Activated CD8-positive, alpha-beta T cell treated with anti-CD3 and anti-CD28 coated beads for 36 hours (primary cell): Measurements from ENCODE around the gene CADM2. TPM values are rescaled to one million over a fixed set of nuclear protein-coding genes. Genes with fewer than 3 reads are reported as not detected.

Source experiments
- ATAC-seq: fragments of 200-7000 bp; cut with Tn5 transposase; one replicate; pipeline ENCODE4 v1.10.0; 2021; ENCODE audit warnings: mild to moderate bottlenecking, moderate library complexity
- CTCF ChIA-PET: fragments of 350-600 bp; sonication (Branson Sonifier 250); formaldehyde crosslinking; loops from one replicate; lab custom pipeline; 2021; ENCODE audit warnings: antibody characterized with exemption; lab: Charles Lee
- POLR2A ChIA-PET: fragments of 350-600 bp; sonication (Branson Sonifier 250); formaldehyde crosslinking; loops from one replicate; lab custom pipeline; 2021; ENCODE audit warnings: antibody characterized with exemption; lab: Charles Lee
- DNase-seq: peaks from one replicate; pipeline ENCODE4 v3.0.0-alpha.2; 2020
- H3K27ac Mint-ChIP-seq: one replicate; pipeline ENCODE4 v1.8.0; 2021; ENCODE audit warnings: mild to moderate bottlenecking, mixed read lengths
- H3K27me3 Mint-ChIP-seq: one replicate; pipeline ENCODE4 v1.8.0; 2021; ENCODE audit warnings: mixed read lengths
- H3K36me3 Mint-ChIP-seq: one replicate; pipeline ENCODE4 v1.8.0; 2021; ENCODE audit warnings: low read depth, mixed read lengths
- H3K4me1 Mint-ChIP-seq: one replicate; pipeline ENCODE4 v1.8.0; 2021; ENCODE audit warnings: low read depth, mixed read lengths
- H3K4me3 Mint-ChIP-seq: one replicate; pipeline ENCODE4 v1.8.0; 2021; ENCODE audit warnings: mild to moderate bottlenecking, moderate library complexity, mixed read lengths
- H3K9me3 Mint-ChIP-seq: one replicate; pipeline ENCODE4 v1.8.0; 2021; ENCODE audit warnings: mixed read lengths
- CTCF ChIP-seq: fragments of 200-600 bp; IDR thresholded peaks from one replicate; pipeline ENCODE4 v1.8.0; 2022; ENCODE audit warnings: antibody characterized with exemption, mild to moderate bottlenecking
- intact Hi-C: fragments of 100-400 bp; cut with micrococcal nuclease; formaldehyde crosslinking; loops from one replicate; pipeline ENCODE4 v1.10.0; 2022
- total RNA-seq, 2 experiments: library from RNA; stranded (reverse); gene quantifications; one replicate each; pipeline ENCODE4 v1.2.3, GENCODE V29; 2021

Gene CADM2
- total RNA-seq, 2 experiments from 2014 or later = 0.38 TPM; not detected in 1

GRCh38 chr3:85167576-85167975 is 208.8 kb downstream of the CADM2 start:
- DNase-seq (no peak), ATAC-seq (no peak)
- no peak overlapping the region for H3K27ac Mint-ChIP-seq
- H3K27me3 Mint-ChIP-seq = no peaks in the 10 kb centered on the region
- H3K4me3 Mint-ChIP-seq = no peak overlapping the region
- CTCF ChIA-PET = no interaction called here
- intact Hi-C loops = no loop called here
- TF ChIP-seq CTCF = no peak
- no peaks in the 10 kb centered on the region for H3K36me3 Mint-ChIP-seq
- POLR2A ChIA-PET = no interaction called here
- no peaks in the 10 kb centered on the region for H3K4me1 Mint-ChIP-seq
- H3K9me3 Mint-ChIP-seq = no peaks in the 10 kb centered on the region

- intact Hi-C loops = no loop called here
- no peaks in the 10 kb centered on the region for H3K36me3 Mint-ChIP-seq
- ATAC-seq = no peak
- no peak overlapping the region for H3K4me3 Mint-ChIP-seq
- H3K27me3 Mint-ChIP-seq = no peaks in the 10 kb centered on the region
- no peak overlapping the region for H3K27ac Mint-ChIP-seq
- ChIA-PET CTCF (no interaction called here), POLR2A (no interaction called here)
- TF ChIP-seq CTCF = no peak
- H3K4me1 Mint-ChIP-seq = no peaks in the 10 kb centered on the region
- H3K9me3 Mint-ChIP-seq = no peaks in the 10 kb centered on the region
- no peak for DNase-seq
Measured at GRCh38 chr3:85170646-85171045, 211.9 kb downstream of the CADM2 start.

GRCh38 chr3:85171976-85172375 is 213.2 kb downstream of the CADM2 start:
- H3K36me3 Mint-ChIP-seq = no peaks in the 10 kb centered on the region

GRCh38 chr3:85176799-85177198 is 218.0 kb downstream of the CADM2 start:
- CTCF ChIA-PET = no interaction called here
- no peak for ATAC-seq
- POLR2A ChIA-PET = no interaction called here
- H3K27ac Mint-ChIP-seq = no peak overlapping the region
- H3K9me3 Mint-ChIP-seq = no peaks in the 10 kb centered on the region
- H3K27me3 Mint-ChIP-seq = no peaks in the 10 kb centered on the region
- H3K4me3 Mint-ChIP-seq = no peak overlapping the region
- no peaks in the 10 kb centered on the region for H3K4me1 Mint-ChIP-seq
- intact Hi-C loops = no loop called here
- TF ChIP-seq CTCF = no peak
- DNase-seq = no peak
- H3K36me3 Mint-ChIP-seq = no peaks in the 10 kb centered on the region

More at GRCh38 chr3:85171976-85172375, 213.2 kb downstream of the CADM2 start:
- no peak for ATAC-seq
- no peak for TF ChIP-seq CTCF
- no peak overlapping the region for H3K4me3 Mint-ChIP-seq
- ChIA-PET POLR2A (no interaction called here), CTCF (no interaction called here)
- DNase-seq = no peak
- H3K4me1 Mint-ChIP-seq = no peaks in the 10 kb centered on the region
- no peaks in the 10 kb centered on the region for H3K9me3 Mint-ChIP-seq
- H3K27ac Mint-ChIP-seq = no peak overlapping the region
- H3K27me3 Mint-ChIP-seq = no peaks in the 10 kb centered on the region
- intact Hi-C loops = no loop called here

- ChIA-PET POLR2A (interaction anchor here (1.1 kb wide), 1 partner anchor 20 kb away, joined by 3 read pairs; no protein-coding TSS in a partner anchor), CTCF (no interaction called here)
- DNase-seq (no peak), ATAC-seq (no peak)
- Mint-ChIP-seq H3K4me1 (no peaks in the 10 kb centered on the region), H3K27ac (no peak overlapping the region), H3K36me3 (no peaks in the 10 kb centered on the region), H3K4me3 (no peak overlapping the region), H3K9me3 (no peaks in the 10 kb centered on the region), H3K27me3 (no peaks in the 10 kb centered on the region)
- intact Hi-C loops = no loop called here
- TF ChIP-seq CTCF = no peak
Measured at GRCh38 chr3:85182975-85183752, 224.4 kb downstream of the CADM2 start.
